HG03045 (cell line): ENCODE results near the gene LGALS13.
"Not testable (repeated sequence)": the region's sequence is repeated elsewhere in the genome, so short reads cannot be mapped to it uniquely, and the experiment has no call there.

Source experiments
- ATAC-seq: cut with Tn5 transposase; IDR thresholded peaks from one replicate; pipeline ENCODE4 v1.9.1; 2021; ENCODE audit warnings: mild to moderate bottlenecking, moderate library complexity; ENCODE audit not compliant: unreplicated experiment

Gene LGALS13

GRCh38 chr19:39613597-39613996 lies 11.3 kb downstream of the LGALS13 start:
- no peak for ATAC-seq

DNA sequence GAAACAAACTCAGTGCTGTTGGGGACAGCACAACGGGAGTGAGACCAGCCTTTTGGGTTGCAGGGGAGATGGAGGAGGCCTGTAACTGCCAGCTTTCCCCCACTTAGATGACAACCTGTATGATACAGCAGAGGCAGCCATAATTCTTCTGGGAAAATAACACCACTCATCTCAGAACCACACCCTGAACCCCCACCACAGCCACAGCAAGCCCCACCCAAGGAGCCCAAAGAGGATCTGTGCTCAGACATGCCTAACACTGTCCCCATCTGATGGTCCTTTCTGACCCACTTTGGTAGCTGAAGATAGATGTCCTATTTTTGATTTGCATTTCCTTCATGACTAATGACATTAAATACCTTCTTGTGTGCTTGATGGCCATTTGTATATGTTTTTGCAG lies 15.4 kb downstream of the LGALS13 start:
- ATAC-seq = no peak

DNA sequence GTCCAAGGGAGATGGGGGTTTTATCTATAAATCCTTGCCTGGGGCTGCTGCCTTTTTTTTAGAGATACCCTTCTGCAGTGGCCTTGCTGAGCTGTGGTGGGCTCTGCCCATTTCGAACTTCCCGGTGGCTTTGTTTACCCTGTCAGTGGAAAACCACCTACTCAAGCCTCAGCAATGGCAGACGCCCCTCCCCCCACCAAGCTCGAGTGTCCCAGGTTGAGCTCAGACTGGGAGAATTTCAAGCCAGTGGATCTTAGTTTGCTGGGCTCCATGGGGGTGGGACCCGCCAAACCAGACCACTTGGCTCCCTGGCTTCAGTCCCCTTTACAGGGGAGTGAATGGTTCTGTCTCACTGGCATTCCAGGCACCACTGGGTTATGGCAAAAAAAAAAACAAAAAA lies 21.6 kb downstream of the LGALS13 start:
- ATAC-seq = no peak

- ATAC-seq = not testable (repeated sequence)
These were observed 25.3 kb downstream of the LGALS13 start for GRCh38 chr19:39627631-39628030.

- no peak for ATAC-seq
These were observed 28.9 kb downstream of the LGALS13 start for GRCh38 chr19:39631178-39631577.

- ATAC-seq = no peak
These were observed 29.3 kb downstream of the LGALS13 start for GRCh38 chr19:39631626-39632025.

GRCh38 chr19:39637891-39638290 lies 35.6 kb downstream of the LGALS13 start:
- ATAC-seq = no peak

- ATAC-seq = no peak
These were observed 39.4 kb downstream of the LGALS13 start for GRCh38 chr19:39641773-39642172.

DNA sequence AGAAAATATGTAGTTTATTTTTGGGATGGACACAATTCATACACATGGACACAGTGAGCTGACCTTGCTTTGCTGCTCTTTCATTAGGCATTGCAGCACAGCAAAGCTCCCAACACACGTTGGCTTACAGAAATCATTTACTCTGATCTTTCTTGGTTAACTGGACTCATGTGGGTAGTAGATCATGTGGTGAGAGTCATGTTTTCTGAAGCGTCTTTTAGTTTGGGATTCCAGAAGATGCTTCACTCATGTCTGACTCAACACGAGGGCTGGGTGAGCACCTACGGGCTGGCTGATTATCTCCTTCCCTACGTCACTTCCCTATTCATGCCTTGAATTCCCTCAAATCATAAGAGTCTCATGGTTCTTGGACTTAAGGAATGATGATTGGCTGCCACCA lies 41.3 kb downstream of the LGALS13 start:
- ATAC-seq = no peak

DNA sequence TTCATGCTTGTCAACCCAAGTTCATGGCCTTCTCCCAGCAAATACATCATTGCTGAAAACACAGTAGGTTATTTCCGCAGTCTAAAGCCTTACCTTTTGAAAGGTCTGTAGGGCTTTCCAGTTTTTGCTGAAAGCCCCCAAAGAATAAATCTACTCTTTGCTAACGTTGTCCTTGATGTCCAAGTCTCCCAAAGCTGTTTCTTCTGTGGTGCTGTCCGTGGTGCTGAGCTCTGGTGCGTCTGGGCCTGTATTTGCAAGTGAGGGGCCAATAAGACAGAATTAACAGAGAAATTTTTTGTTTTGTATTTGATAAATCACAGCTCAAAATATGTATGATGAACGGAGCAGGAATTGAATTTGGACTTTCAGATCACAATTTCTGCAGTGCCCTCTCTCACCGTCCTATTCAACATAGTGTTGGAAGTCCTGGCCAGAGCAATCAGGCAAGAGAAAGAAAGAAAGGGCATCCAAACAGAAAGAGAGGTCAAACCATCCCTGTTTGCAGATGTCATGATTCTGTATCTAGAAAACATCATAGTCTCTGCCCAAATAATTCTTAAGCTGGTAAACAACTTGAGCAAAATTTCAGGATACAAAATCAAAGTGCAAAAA lies 43.6 kb downstream of the LGALS13 start:
- ATAC-seq = no peak

DNA sequence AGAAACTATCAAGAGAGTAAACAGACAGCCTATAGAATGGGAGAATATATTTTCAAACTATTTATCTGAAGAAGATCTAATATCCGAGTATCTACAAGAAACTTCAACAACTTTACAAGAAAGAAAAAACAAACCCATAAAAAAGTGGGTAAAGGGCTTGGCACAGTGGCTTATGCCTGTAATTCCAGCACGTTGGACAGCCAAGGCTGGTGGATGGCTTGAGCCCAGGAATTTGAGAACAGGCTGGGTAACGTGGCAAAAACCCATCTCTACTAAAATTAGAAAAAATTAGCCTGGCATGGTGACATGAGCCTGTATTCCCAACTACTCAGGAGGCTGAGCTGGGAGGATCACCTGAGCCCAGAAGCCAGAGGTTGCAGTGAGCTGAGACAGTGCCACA lies 45.6 kb downstream of the LGALS13 start:
- ATAC-seq = no peak

DNA sequence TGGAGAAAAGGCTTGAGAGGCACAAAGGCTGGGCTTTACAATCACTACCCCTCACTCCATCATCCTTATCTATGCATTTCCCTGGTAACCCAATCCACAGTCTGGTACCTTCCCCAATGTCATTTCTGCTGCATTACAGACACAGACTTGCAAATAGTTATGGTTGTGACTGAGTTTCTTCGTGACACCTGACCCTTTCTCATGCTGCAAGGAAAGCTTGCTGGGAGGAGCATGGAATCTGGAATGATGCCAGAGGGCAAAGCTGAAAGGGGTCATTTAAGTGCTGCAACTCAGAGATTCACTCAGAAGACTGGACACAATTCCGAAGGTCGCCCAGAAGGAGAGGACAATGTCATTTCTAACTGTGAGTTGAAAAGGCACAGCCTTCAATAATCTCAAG lies 53.3 kb downstream of the LGALS13 start, which contains the start of gene LGALS16:
TSS of gene LGALS16 (plus strand) at position 301 of the 400 bp plus-strand sequence. CDS start at position 350, 49 bp downstream.
- no peak for ATAC-seq
